ENCODE data around the gene USP9X.
A peak's percentile ranks its signal among the peaks of the same experiment; 100 is the strongest.
"Not testable (repeated sequence)": the region's sequence is repeated elsewhere in the genome, so short reads cannot be mapped to it uniquely, and the experiment has no call there.

USP9X gene

GRCh38 chrX:41200785-41201184, 115.5 kb downstream of the USP9X start:
- POLR2A ChIA-PET: no interaction called here
- H3K27me3 ChIP-seq (replicated peaks in 2 of 5; ENCODE audit: control insufficient read depth in 4 of 5, insufficient read depth in 5 of 5, low read length in 4 of 5): no peaks in the 10 kb centered on the region
- peaks cover 0 to 5% (median 2%) of the 10 kb centered on the region in 5 experiments for H3K9me3 ChIP-seq (ENCODE audit: control extremely low read depth in 1 of 5, control insufficient read depth in 4 of 5, insufficient read depth in 2 of 5, low read depth in 1 of 5, low read length in 4 of 5)
- no peaks in the 10 kb centered on the region for H3K4me1 ChIP-seq (ENCODE audit: control extremely low read depth in 1 of 4, control insufficient read depth in 4 of 4, insufficient read depth in 4 of 4, low read length in 3 of 4)
- no peak overlapping the region for H3K4me3 ChIP-seq (ENCODE audit: control insufficient read depth in 1 of 7, extremely low read depth in 1 of 7, insufficient read depth in 4 of 7, low read depth in 2 of 7, low read length in 6 of 7)
- WGBS (ENCODE audit: insufficient coverage): 98% methylated on average over 6 of the region's 7 CpGs
- CTCF ChIA-PET: interaction anchor here (1.5 kb wide), 1 partner anchor 20 kb away, joined by 4 read pairs; no protein-coding TSS in a partner anchor
- peaks cover 7 to 51% (median 27%) of the 10 kb centered on the region in 4 experiments for H3K36me3 ChIP-seq (ENCODE audit: control insufficient read depth in 4 of 4, insufficient read depth in 4 of 4, low read length in 3 of 4)
- no peak overlapping the region for H3K27ac ChIP-seq (ENCODE audit: insufficient read depth in 1 of 2, low read depth in 1 of 2, low read length in 2 of 2, poor library complexity in 1 of 2, severe bottlenecking in 2 of 2)
- no peak for DNase-seq

DNA sequence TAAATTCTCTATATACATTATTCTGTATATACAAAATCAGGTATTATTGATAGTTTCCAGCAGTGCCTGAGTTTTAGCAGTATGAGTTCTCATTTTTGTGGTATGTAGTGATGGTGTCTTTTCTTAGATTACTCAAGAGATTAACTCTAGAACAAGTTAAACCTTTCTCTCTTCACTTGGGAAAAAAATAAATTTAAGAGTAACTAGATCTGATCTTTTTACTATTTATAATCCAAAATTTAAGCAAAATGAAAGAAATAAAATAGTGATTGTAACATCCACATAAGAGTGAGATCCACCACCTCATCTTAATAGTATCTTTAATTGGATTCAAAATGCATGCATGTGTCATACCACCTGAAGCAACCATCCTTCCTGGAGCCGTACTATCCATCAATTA, 124.6 kb downstream of the USP9X start:
- Histone ChIP-seq H3K36me3 (ENCODE audit: control insufficient read depth in 4 of 4, insufficient read depth in 4 of 4, low read length in 3 of 4) (peaks cover 18 to 71% (median 32%) of the 10 kb centered on the region in 4 experiments), H3K4me3 (ENCODE audit: control insufficient read depth in 1 of 7, extremely low read depth in 1 of 7, insufficient read depth in 4 of 7, low read depth in 2 of 7, low read length in 6 of 7) (no peak overlapping the region), H3K9me3 (ENCODE audit: control extremely low read depth in 1 of 5, control insufficient read depth in 4 of 5, insufficient read depth in 2 of 5, low read depth in 1 of 5, low read length in 4 of 5) (peaks cover 6 to 36% (median 11%) of the 10 kb centered on the region in 5 experiments), H3K4me1 (ENCODE audit: control extremely low read depth in 1 of 4, control insufficient read depth in 4 of 4, insufficient read depth in 4 of 4, low read length in 3 of 4) (no peaks in the 10 kb centered on the region), H3K27ac (ENCODE audit: insufficient read depth in 1 of 2, low read depth in 1 of 2, low read length in 2 of 2, poor library complexity in 1 of 2, severe bottlenecking in 2 of 2) (no peak overlapping the region), H3K27me3 (replicated peaks in 2 of 5; ENCODE audit: control insufficient read depth in 4 of 5, insufficient read depth in 5 of 5, low read length in 4 of 5) (no peaks in the 10 kb centered on the region)
- DNase-seq: peak in 1 of 3 donors; percentile 2
- POLR2A ChIA-PET: no interaction called here
- WGBS (ENCODE audit: insufficient coverage): 100% methylated on average over 1 of the region's 1 CpG
- CTCF ChIA-PET: interaction anchor here (1.5 kb wide), 1 partner anchor 44 kb away, joined by 4 read pairs; no protein-coding TSS in a partner anchor

- Histone ChIP-seq H3K27ac (ENCODE audit: insufficient read depth in 1 of 2, low read depth in 1 of 2, low read length in 2 of 2, poor library complexity in 1 of 2, severe bottlenecking in 2 of 2) (no peak overlapping the region), H3K4me3 (ENCODE audit: control insufficient read depth in 1 of 7, extremely low read depth in 1 of 7, insufficient read depth in 4 of 7, low read depth in 2 of 7, low read length in 6 of 7) (no peak overlapping the region), H3K9me3 (ENCODE audit: control extremely low read depth in 1 of 5, control insufficient read depth in 4 of 5, insufficient read depth in 2 of 5, low read depth in 1 of 5, low read length in 4 of 5) (no peaks in the 10 kb centered on the region), H3K27me3 (replicated peaks in 2 of 5; ENCODE audit: control insufficient read depth in 4 of 5, insufficient read depth in 5 of 5, low read length in 4 of 5) (no peaks in the 10 kb centered on the region), H3K36me3 (ENCODE audit: control insufficient read depth in 4 of 4, insufficient read depth in 4 of 4, low read length in 3 of 4) (peaks cover 3 to 41% (median 23%) of the 10 kb centered on the region in 4 experiments), H3K4me1 (ENCODE audit: control extremely low read depth in 1 of 4, control insufficient read depth in 4 of 4, insufficient read depth in 4 of 4, low read length in 3 of 4) (no peaks in the 10 kb centered on the region)
- 100% methylated on average over 1 of the region's 5 CpGs for WGBS (ENCODE audit: insufficient coverage)
- no peak for DNase-seq
- POLR2A ChIA-PET: no interaction called here
- CTCF ChIA-PET: no interaction called here
Measured at GRCh38 chrX:41224605-41225004, 139.4 kb downstream of the USP9X start.

- no peak overlapping the region for H3K27ac ChIP-seq (ENCODE audit: insufficient read depth in 1 of 2, low read depth in 1 of 2, low read length in 2 of 2, poor library complexity in 1 of 2, severe bottlenecking in 2 of 2)
- ChIA-PET CTCF (interaction anchor here (0.6 to 1.3 kb wide), 2 partner anchors 77 to 90 kb away, joined by 3 read pairs; no protein-coding TSS in a partner anchor), POLR2A (no interaction called here)
- no peaks in the 10 kb centered on the region for H3K27me3 ChIP-seq (replicated peaks in 2 of 5; ENCODE audit: control insufficient read depth in 4 of 5, insufficient read depth in 5 of 5, low read length in 4 of 5)
- peaks cover 8 to 22% (median 19%) of the 10 kb centered on the region in 4 experiments for H3K4me1 ChIP-seq (ENCODE audit: control extremely low read depth in 1 of 4, control insufficient read depth in 4 of 4, insufficient read depth in 4 of 4, low read length in 3 of 4)
- H3K36me3 ChIP-seq (ENCODE audit: control insufficient read depth in 4 of 4, insufficient read depth in 4 of 4, low read length in 3 of 4): peaks cover 0 to 23% (median 12%) of the 10 kb centered on the region in 4 experiments
- no peaks in the 10 kb centered on the region for H3K9me3 ChIP-seq (ENCODE audit: control extremely low read depth in 1 of 5, control insufficient read depth in 4 of 5, insufficient read depth in 2 of 5, low read depth in 1 of 5, low read length in 4 of 5)
- no peak overlapping the region for H3K4me3 ChIP-seq (ENCODE audit: control insufficient read depth in 1 of 7, extremely low read depth in 1 of 7, insufficient read depth in 4 of 7, low read depth in 2 of 7, low read length in 6 of 7)
- DNase-seq: no peak
Measured at GRCh38 chrX:41233988-41234387, 148.7 kb downstream of the USP9X start.

- H3K9me3 ChIP-seq (ENCODE audit: control extremely low read depth in 1 of 5, control insufficient read depth in 4 of 5, insufficient read depth in 2 of 5, low read depth in 1 of 5, low read length in 4 of 5); H3K4me3 ChIP-seq (ENCODE audit: control insufficient read depth in 1 of 7, extremely low read depth in 1 of 7, insufficient read depth in 4 of 7, low read depth in 2 of 7, low read length in 6 of 7); H3K27me3 ChIP-seq (replicated peaks in 2 of 5; ENCODE audit: control insufficient read depth in 4 of 5, insufficient read depth in 5 of 5, low read length in 4 of 5); DNase-seq; H3K27ac ChIP-seq (ENCODE audit: insufficient read depth in 1 of 2, low read depth in 1 of 2, low read length in 2 of 2, poor library complexity in 1 of 2, severe bottlenecking in 2 of 2); POLR2A ChIA-PET: not testable (repeated sequence)
- Histone ChIP-seq H3K4me1 (ENCODE audit: control extremely low read depth in 1 of 4, control insufficient read depth in 4 of 4, insufficient read depth in 4 of 4, low read length in 3 of 4) (peaks cover 8 to 26% (median 22%) of the 10 kb centered on the region in 4 experiments), H3K36me3 (ENCODE audit: control insufficient read depth in 4 of 4, insufficient read depth in 4 of 4, low read length in 3 of 4) (peaks cover 0 to 22% (median 11%) of the 10 kb centered on the region in 4 experiments)
- CTCF ChIA-PET: interaction anchor here (1.3 kb wide), 1 partner anchor 78 kb away, joined by 3 read pairs; no protein-coding TSS in a partner anchor
- WGBS (ENCODE audit: insufficient coverage): 96% methylated on average over 9 of the region's 13 CpGs
Measured at GRCh38 chrX:41234471-41234870, 149.2 kb downstream of the USP9X start.

- H3K36me3 ChIP-seq (ENCODE audit: control insufficient read depth in 4 of 4, insufficient read depth in 4 of 4, low read length in 3 of 4): peaks cover 0 to 21% (median 10%) of the 10 kb centered on the region in 4 experiments
- no peaks in the 10 kb centered on the region for H3K9me3 ChIP-seq (ENCODE audit: control extremely low read depth in 1 of 5, control insufficient read depth in 4 of 5, insufficient read depth in 2 of 5, low read depth in 1 of 5, low read length in 4 of 5)
- no peaks in the 10 kb centered on the region for H3K27me3 ChIP-seq (replicated peaks in 2 of 5; ENCODE audit: control insufficient read depth in 4 of 5, insufficient read depth in 5 of 5, low read length in 4 of 5)
- no CpG with 5 or more reads among the region's 2 CpGs for WGBS (ENCODE audit: insufficient coverage)
- H3K4me3 ChIP-seq (ENCODE audit: control insufficient read depth in 1 of 7, extremely low read depth in 1 of 7, insufficient read depth in 4 of 7, low read depth in 2 of 7, low read length in 6 of 7): no peak overlapping the region
- H3K4me1 ChIP-seq (ENCODE audit: control extremely low read depth in 1 of 4, control insufficient read depth in 4 of 4, insufficient read depth in 4 of 4, low read length in 3 of 4): peaks cover 8 to 31% (median 25%) of the 10 kb centered on the region in 4 experiments
- ChIA-PET CTCF (interaction anchor here (1.3 to 1.5 kb wide), 2 partner anchors 8 to 78 kb away, joined by 3 to 5 read pairs; no protein-coding TSS in a partner anchor), POLR2A (no interaction called here)
- no peak overlapping the region for H3K27ac ChIP-seq (ENCODE audit: insufficient read depth in 1 of 2, low read depth in 1 of 2, low read length in 2 of 2, poor library complexity in 1 of 2, severe bottlenecking in 2 of 2)
- no peak for DNase-seq
Measured at GRCh38 chrX:41234962-41235361, 149.7 kb downstream of the USP9X start.

DNA sequence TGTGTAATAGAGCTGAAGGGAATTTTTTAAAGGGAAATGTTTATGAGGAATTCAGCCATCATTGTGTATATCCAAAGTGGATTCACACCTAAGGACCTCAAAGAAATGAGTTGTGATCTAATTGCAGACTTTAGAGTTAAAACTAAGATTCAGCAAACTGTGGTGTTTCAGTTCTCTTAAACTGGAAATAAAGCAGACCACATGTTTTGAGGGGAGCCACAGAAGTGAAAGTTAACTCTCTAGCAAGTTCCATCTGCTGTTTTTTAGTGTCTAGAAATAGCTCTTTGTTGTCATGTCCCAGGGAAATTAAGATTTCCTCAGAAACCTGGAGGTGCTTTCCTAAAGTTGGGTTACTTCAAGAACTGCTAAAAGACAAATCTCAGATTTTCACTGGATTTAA, 151.4 kb downstream of the USP9X start:
- no peaks in the 10 kb centered on the region for H3K9me3 ChIP-seq (ENCODE audit: control extremely low read depth in 1 of 5, control insufficient read depth in 4 of 5, insufficient read depth in 2 of 5, low read depth in 1 of 5, low read length in 4 of 5)
- CTCF ChIA-PET: interaction anchor here (1.5 to 4.4 kb wide), 2 partner anchors 10 to 17 kb away, joined by 5 to 14 read pairs; no protein-coding TSS in a partner anchor
- H3K4me3 ChIP-seq (ENCODE audit: control insufficient read depth in 1 of 7, extremely low read depth in 1 of 7, insufficient read depth in 4 of 7, low read depth in 2 of 7, low read length in 6 of 7): no peak overlapping the region
- peak in 2 of 3 donors; percentile 61 to 69 for DNase-seq
- H3K36me3 ChIP-seq (ENCODE audit: control insufficient read depth in 4 of 4, insufficient read depth in 4 of 4, low read length in 3 of 4): peaks cover 0 to 11% (median 4%) of the 10 kb centered on the region in 4 experiments
- no peaks in the 10 kb centered on the region for H3K27me3 ChIP-seq (replicated peaks in 2 of 5; ENCODE audit: control insufficient read depth in 4 of 5, insufficient read depth in 5 of 5, low read length in 4 of 5)
- peaks cover 10 to 37% (median 33%) of the 10 kb centered on the region in 4 experiments for H3K4me1 ChIP-seq (ENCODE audit: control extremely low read depth in 1 of 4, control insufficient read depth in 4 of 4, insufficient read depth in 4 of 4, low read length in 3 of 4)
- POLR2A ChIA-PET: no interaction called here
- H3K27ac ChIP-seq (ENCODE audit: insufficient read depth in 1 of 2, low read depth in 1 of 2, low read length in 2 of 2, poor library complexity in 1 of 2, severe bottlenecking in 2 of 2): peak overlapping the region in 1 of 2 experiments; percentile 29

Measured in common myeloid progenitor, CD34-positive (primary cell).